ENCODE results near the gene PIAS2. TPM values are rescaled to one million over a fixed set of nuclear protein-coding genes. Genes with fewer than 3 reads are reported as not detected.

The PIAS2 gene
- polyA plus RNA-seq, 3 donors = 9.9 to 13.2 (median 11.0) TPM

GRCh38 chr18:46946656-46947282 is 29.5 kb upstream of the PIAS2 start:
- H2AFZ ChIP-seq (ENCODE audit: insufficient read depth, low read depth, low read length, poor library complexity, severe bottlenecking) = peak overlapping the region; percentile 98

GRCh38 chr18:46942646-46943045 is 25.3 kb upstream of the PIAS2 start:
- peaks cover 0 to 3% (median 0%) of the 10 kb centered on the region in 7 donors for H3K9me3 Mint-ChIP-seq

More at GRCh38 chr18:46946656-46947282, 29.5 kb upstream of the PIAS2 start:
- Mint-ChIP-seq H3K4me1 (no peaks in the 10 kb centered on the region), H3K27ac (no peak overlapping the region), H3K4me3 (no peak overlapping the region), H3K36me3 (no peaks in the 10 kb centered on the region), H3K27me3 (ENCODE audit: low read depth in 3 of 3) (peaks cover 2% of the 10 kb centered on the region in 3 donors), H3K9me3 (peaks cover 0 to 5% (median 0%) of the 10 kb centered on the region in 7 donors)
- TF ChIP-seq CTCF (IDR thresholded peaks at IDR 0.05) = no peak
- peak overlapping the region; percentile 65 for H3K9ac ChIP-seq (ENCODE audit: insufficient read depth, low read length, poor library complexity, severe bottlenecking)
- intact Hi-C loops (cut with micrococcal nuclease) = no loop called here
- WGBS (ENCODE audit: insufficient coverage) = 1% methylated on average over 25 of the region's 32 CpGs
- H3K27ac ChIP-seq (ENCODE audit: low read depth in 1 of 2, low read length in 2 of 2) = peak overlapping the region in 1 of 2 donors; percentile 31
- H4K20me1 ChIP-seq (ENCODE audit: insufficient read depth, low read length) = no peaks in the 10 kb centered on the region
- no peaks in the 10 kb centered on the region for H3K36me3 ChIP-seq (replicated peaks in 1 of 2; ENCODE audit: control insufficient read depth in 1 of 2, insufficient read depth in 2 of 2, low read length in 2 of 2)
- peak overlapping the region; percentile 72 to 99 (median 80) for H3K4me3 ChIP-seq (replicated peaks in 1 of 3; ENCODE audit: low read depth in 2 of 3, low read length in 3 of 3)
- no peaks in the 10 kb centered on the region for H3K9me3 ChIP-seq (replicated peaks in 1 of 2; ENCODE audit: control insufficient read depth in 1 of 2, insufficient read depth in 1 of 2, low read length in 2 of 2)
- H3K27me3 ChIP-seq (ENCODE audit: control insufficient read depth in 2 of 2, insufficient read depth in 2 of 2, low read length in 2 of 2) = peaks cover 0 to 2% of the 10 kb centered on the region in 2 donors
- no peaks in the 10 kb centered on the region for H3K79me2 ChIP-seq (ENCODE audit: insufficient read depth, low read length)
- DNase-seq = peak; percentile 39 to 61 (median 56)
- H3K4me2 ChIP-seq (replicated peaks; ENCODE audit: extremely low read depth, low read length, poor library complexity, severe bottlenecking) = peak overlapping the region; percentile 99
- peaks cover 0 to 4% of the 10 kb centered on the region in 2 donors for H3K4me1 ChIP-seq (ENCODE audit: control insufficient read depth in 1 of 2, insufficient read depth in 2 of 2, low read length in 2 of 2)

More at GRCh38 chr18:46942646-46943045, 25.3 kb upstream of the PIAS2 start:
- no peak for TF ChIP-seq CTCF (IDR thresholded peaks at IDR 0.05)
- Histone ChIP-seq H3K79me2 (ENCODE audit: insufficient read depth, low read length) (no peaks in the 10 kb centered on the region), H3K4me3 (replicated peaks in 1 of 3; ENCODE audit: low read depth in 2 of 3, low read length in 3 of 3) (no peak overlapping the region), H3K27ac (ENCODE audit: low read depth in 1 of 2, low read length in 2 of 2) (no peak overlapping the region), H3K4me1 (ENCODE audit: control insufficient read depth in 1 of 2, insufficient read depth in 2 of 2, low read length in 2 of 2) (peaks cover 0 to 4% of the 10 kb centered on the region in 2 donors), H2AFZ (ENCODE audit: insufficient read depth, low read depth, low read length, poor library complexity, severe bottlenecking) (no peak overlapping the region), H3K4me2 (replicated peaks; ENCODE audit: extremely low read depth, low read length, poor library complexity, severe bottlenecking) (no peak overlapping the region), H3K36me3 (replicated peaks in 1 of 2; ENCODE audit: control insufficient read depth in 1 of 2, insufficient read depth in 2 of 2, low read length in 2 of 2) (no peaks in the 10 kb centered on the region), H4K20me1 (ENCODE audit: insufficient read depth, low read length) (no peaks in the 10 kb centered on the region), H3K9ac (ENCODE audit: insufficient read depth, low read length, poor library complexity, severe bottlenecking) (no peak overlapping the region), H3K27me3 (ENCODE audit: control insufficient read depth in 2 of 2, insufficient read depth in 2 of 2, low read length in 2 of 2) (peaks cover 0 to 2% of the 10 kb centered on the region in 2 donors), H3K9me3 (replicated peaks in 1 of 2; ENCODE audit: control insufficient read depth in 1 of 2, insufficient read depth in 1 of 2, low read length in 2 of 2) (no peaks in the 10 kb centered on the region)
- Mint-ChIP-seq H3K4me3 (no peak overlapping the region), H3K4me1 (no peaks in the 10 kb centered on the region), H3K36me3 (no peaks in the 10 kb centered on the region), H3K27ac (no peak overlapping the region), H3K27me3 (ENCODE audit: low read depth in 3 of 3) (peaks cover 0 to 2% (median 0%) of the 10 kb centered on the region in 3 donors)
- no CpG with 5 or more reads among the region's 2 CpGs for WGBS (ENCODE audit: insufficient coverage)
- DNase-seq = no peak
- intact Hi-C loops (cut with micrococcal nuclease) = no loop called here

All from CD14-positive monocyte (primary cell).